Measurements from ENCODE around the gene ATG16L2. TPM values are rescaled to one million over a fixed set of nuclear protein-coding genes. Genes with fewer than 3 reads are reported as not detected.

Gene ATG16L2
- total and polyA plus RNA-seq, 4 donors: 4.7 to 17.8 (median 7.4) TPM

DNA sequence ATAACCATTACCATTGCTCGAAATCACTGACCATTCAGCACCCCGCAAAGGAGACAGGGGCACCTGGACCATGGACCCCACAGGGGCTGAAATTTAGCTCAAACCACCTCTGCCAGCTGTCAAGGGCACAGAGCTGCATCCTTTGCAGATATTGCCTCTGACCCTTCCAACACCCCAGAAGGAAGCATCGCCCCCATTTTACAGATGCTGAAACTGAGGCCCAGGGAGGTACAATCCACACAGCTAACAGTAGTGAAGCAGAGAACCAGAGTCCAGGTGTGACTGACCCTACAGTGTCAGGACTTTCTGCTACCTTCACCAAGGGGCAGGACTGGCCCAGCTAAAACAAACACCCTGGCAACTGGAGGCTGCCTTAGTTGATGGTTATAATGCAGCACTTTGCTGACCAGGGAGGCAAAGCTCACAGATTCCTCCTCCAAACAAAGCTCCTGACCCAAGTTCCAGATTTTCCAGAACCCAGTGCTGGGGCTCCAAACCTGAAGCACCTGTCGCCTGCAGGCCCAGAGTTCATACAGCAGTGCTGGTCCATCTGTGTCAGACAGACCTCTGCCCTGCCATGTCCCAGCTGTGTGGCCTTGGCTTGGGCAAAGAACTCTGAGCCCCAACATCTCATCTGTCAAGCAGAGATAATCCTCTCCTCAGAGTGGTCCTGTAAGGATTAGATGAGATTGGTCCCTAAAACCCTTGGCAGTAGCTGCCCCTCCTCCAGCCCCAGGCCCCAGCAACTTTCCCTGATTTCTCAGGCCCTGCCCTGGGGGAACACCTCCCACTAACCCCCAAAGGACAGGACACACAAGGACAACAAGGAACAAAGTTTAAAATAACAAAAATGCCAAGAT is 46.8 kb upstream of the ATG16L2 start:
- Histone ChIP-seq H3K27ac (ENCODE audit: low read depth in 1 of 2, low read length in 2 of 2) (peak overlapping the region in 1 of 2 donors; percentile 9), H3K4me1 (ENCODE audit: control insufficient read depth in 4 of 4, insufficient read depth in 4 of 4, low read length in 3 of 4) (peaks cover 17 to 80% (median 60%) of the 10 kb centered on the region in 4 donors), H3K36me3 (ENCODE audit: control insufficient read depth in 4 of 4, insufficient read depth in 3 of 4, low read depth in 1 of 4, low read length in 3 of 4) (peaks cover 0 to 4% (median 0%) of the 10 kb centered on the region in 4 donors), H3K4me3 (ENCODE audit: low read depth in 1 of 3, low read length in 3 of 3) (no peak overlapping the region), H3K9ac (ENCODE audit: low read depth in 1 of 2, low read length in 2 of 2) (no peak overlapping the region), H3K9me3 (ENCODE audit: control insufficient read depth in 4 of 4, low read length in 3 of 4) (no peaks in the 10 kb centered on the region), H3K27me3 (ENCODE audit: control insufficient read depth in 4 of 4, insufficient read depth in 4 of 4, low read length in 3 of 4) (no peaks in the 10 kb centered on the region)
- DNase-seq (ENCODE audit: low spot score): no peak
- peak; percentile 53 to 64 for TF ChIP-seq HNF4A (conservative IDR thresholded peaks at IDR 0.05)
- no peak for TF ChIP-seq FOXA2 (IDR thresholded peaks at IDR 0.05)
- TF ChIP-seq RXRA (IDR thresholded peaks at IDR 0.05): peak in 1 of 2 donors; percentile 46
- TF ChIP-seq HNF4G (IDR thresholded peaks at IDR 0.05): no peak
- WGBS: 86% methylated on average over 4 of the region's 4 CpGs

DNA sequence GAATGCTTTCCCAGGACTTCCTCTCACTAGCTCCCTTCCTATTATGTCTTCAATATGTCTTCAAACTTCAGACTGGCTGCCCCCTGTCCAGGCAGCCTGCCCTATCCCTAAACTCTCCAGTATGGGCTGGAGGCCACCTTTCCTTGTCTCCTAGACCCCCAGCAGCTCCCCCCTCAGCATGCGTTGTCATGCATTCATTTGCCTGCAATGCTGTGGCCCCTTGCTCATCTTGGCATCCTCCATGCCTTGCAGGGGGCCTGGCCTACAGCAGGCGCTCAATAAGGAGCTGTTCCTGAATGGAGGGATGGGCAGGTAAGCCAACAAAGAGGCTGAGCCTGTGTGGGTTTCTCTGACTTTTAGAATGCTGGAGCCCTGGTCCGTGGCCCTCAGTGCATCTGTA is 45.6 kb upstream of the ATG16L2 start:
- TF ChIP-seq HNF4A (conservative IDR thresholded peaks at IDR 0.05): no peak
- TF ChIP-seq, protein P1, sequence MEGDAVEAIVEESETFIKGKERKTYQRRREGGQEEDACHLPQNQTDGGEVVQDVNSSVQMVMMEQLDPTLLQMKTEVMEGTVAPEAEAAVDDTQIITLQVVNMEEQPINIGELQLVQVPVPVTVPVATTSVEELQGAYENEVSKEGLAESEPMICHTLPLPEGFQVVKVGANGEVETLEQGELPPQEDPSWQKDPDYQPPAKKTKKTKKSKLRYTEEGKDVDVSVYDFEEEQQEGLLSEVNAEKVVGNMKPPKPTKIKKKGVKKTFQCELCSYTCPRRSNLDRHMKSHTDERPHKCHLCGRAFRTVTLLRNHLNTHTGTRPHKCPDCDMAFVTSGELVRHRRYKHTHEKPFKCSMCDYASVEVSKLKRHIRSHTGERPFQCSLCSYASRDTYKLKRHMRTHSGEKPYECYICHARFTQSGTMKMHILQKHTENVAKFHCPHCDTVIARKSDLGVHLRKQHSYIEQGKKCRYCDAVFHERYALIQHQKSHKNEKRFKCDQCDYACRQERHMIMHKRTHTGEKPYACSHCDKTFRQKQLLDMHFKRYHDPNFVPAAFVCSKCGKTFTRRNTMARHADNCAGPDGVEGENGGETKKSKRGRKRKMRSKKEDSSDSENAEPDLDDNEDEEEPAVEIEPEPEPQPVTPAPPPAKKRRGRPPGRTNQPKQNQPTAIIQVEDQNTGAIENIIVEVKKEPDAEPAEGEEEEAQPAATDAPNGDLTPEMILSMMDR (IDR thresholded peaks at IDR 0.05; ENCODE audit: low read depth, low read length, missing input control): no peak
- no peak for TF ChIP-seq RXRA (IDR thresholded peaks at IDR 0.05)
- no peak overlapping the region for H3K9ac ChIP-seq (ENCODE audit: low read depth in 1 of 2, low read length in 2 of 2)
- H3K36me3 ChIP-seq (ENCODE audit: control insufficient read depth in 4 of 4, insufficient read depth in 3 of 4, low read depth in 1 of 4, low read length in 3 of 4): peaks cover 0 to 4% (median 0%) of the 10 kb centered on the region in 4 donors
- no peak for DNase-seq (ENCODE audit: low spot score)
- 98% methylated on average over 3 of the region's 3 CpGs for WGBS
- no peaks in the 10 kb centered on the region for H3K9me3 ChIP-seq (ENCODE audit: control insufficient read depth in 4 of 4, low read length in 3 of 4)
- H3K4me1 ChIP-seq (ENCODE audit: control insufficient read depth in 4 of 4, insufficient read depth in 4 of 4, low read length in 3 of 4): peaks cover 17 to 84% (median 66%) of the 10 kb centered on the region in 4 donors
- H3K27ac ChIP-seq (ENCODE audit: low read depth in 1 of 2, low read length in 2 of 2): no peak overlapping the region
- H3K4me3 ChIP-seq (ENCODE audit: low read depth in 1 of 3, low read length in 3 of 3): no peak overlapping the region
- H3K27me3 ChIP-seq (ENCODE audit: control insufficient read depth in 4 of 4, insufficient read depth in 4 of 4, low read length in 3 of 4): no peaks in the 10 kb centered on the region

DNA sequence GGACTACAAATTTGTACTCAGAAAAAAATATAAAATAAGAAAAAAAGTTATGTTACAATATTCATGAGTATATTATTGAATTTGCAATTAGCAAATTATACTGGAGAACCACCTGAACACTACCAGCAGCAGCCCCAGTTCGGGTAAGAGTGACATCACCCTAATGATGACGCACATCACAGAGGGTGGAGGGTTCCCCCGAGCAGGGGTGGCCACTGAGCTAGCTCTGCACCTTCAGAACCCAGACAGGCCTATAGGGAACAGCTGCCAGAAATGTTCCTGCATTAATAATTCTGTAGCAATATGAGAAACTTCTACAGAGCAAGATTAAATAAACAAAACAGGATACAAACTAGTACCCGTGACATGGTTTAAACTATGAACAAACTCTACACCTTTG is 44.5 kb upstream of the ATG16L2 start:
- Histone ChIP-seq H3K9ac (ENCODE audit: low read depth in 1 of 2, low read length in 2 of 2) (no peak overlapping the region), H3K36me3 (ENCODE audit: control insufficient read depth in 4 of 4, insufficient read depth in 3 of 4, low read depth in 1 of 4, low read length in 3 of 4) (peaks cover 0 to 3% (median 0%) of the 10 kb centered on the region in 4 donors), H3K4me3 (ENCODE audit: low read depth in 1 of 3, low read length in 3 of 3) (no peak overlapping the region), H3K27ac (ENCODE audit: low read depth in 1 of 2, low read length in 2 of 2) (no peak overlapping the region), H3K4me1 (ENCODE audit: control insufficient read depth in 4 of 4, insufficient read depth in 4 of 4, low read length in 3 of 4) (peaks cover 18 to 87% (median 70%) of the 10 kb centered on the region in 4 donors), H3K9me3 (ENCODE audit: control insufficient read depth in 4 of 4, low read length in 3 of 4) (no peaks in the 10 kb centered on the region), H3K27me3 (ENCODE audit: control insufficient read depth in 4 of 4, insufficient read depth in 4 of 4, low read length in 3 of 4) (no peaks in the 10 kb centered on the region)
- 70% methylated on average over 4 of the region's 4 CpGs for WGBS
- TF ChIP-seq JUND (IDR thresholded peaks at IDR 0.05) (no peak), FOXA2 (IDR thresholded peaks at IDR 0.05) (no peak), HNF4A (conservative IDR thresholded peaks at IDR 0.05) (no peak), TAF1 (conservative IDR thresholded peaks at IDR 0.05) (no peak)
- no peak for DNase-seq (ENCODE audit: low spot score)

GRCh38 chr11:72770799-72771198 is 43.4 kb upstream of the ATG16L2 start:
- Histone ChIP-seq H3K9ac (ENCODE audit: low read depth in 1 of 2, low read length in 2 of 2) (no peak overlapping the region), H3K4me3 (ENCODE audit: low read depth in 1 of 3, low read length in 3 of 3) (no peak overlapping the region), H3K9me3 (ENCODE audit: control insufficient read depth in 4 of 4, low read length in 3 of 4) (no peaks in the 10 kb centered on the region), H3K27me3 (ENCODE audit: control insufficient read depth in 4 of 4, insufficient read depth in 4 of 4, low read length in 3 of 4) (no peaks in the 10 kb centered on the region), H3K4me1 (ENCODE audit: control insufficient read depth in 4 of 4, insufficient read depth in 4 of 4, low read length in 3 of 4) (peaks cover 22 to 92% (median 77%) of the 10 kb centered on the region in 4 donors), H3K27ac (ENCODE audit: low read depth in 1 of 2, low read length in 2 of 2) (no peak overlapping the region), H3K36me3 (ENCODE audit: control insufficient read depth in 4 of 4, insufficient read depth in 3 of 4, low read depth in 1 of 4, low read length in 3 of 4) (peaks cover 0 to 3% (median 0%) of the 10 kb centered on the region in 4 donors)
- no peak for DNase-seq (ENCODE audit: low spot score)
- WGBS: 72% methylated on average over 3 of the region's 3 CpGs
- TF ChIP-seq HNF4A (conservative IDR thresholded peaks at IDR 0.05) (no peak), ATF3 (IDR thresholded peaks at IDR 0.05) (no peak)
- TF ChIP-seq, protein P1 (IDR thresholded peaks at IDR 0.05; ENCODE audit: low read depth, low read length, missing input control): no peak

Data from liver (tissue), 9 donors.